GM10847 (cell line): ENCODE data around the gene CDH4.

Experiments used
- POLR2A ChIP-seq: IDR thresholded peaks from 2 replicates; pipeline ENCODE4 v1.6.1; 2011; ENCODE audit not compliant: insufficient read length; ENCODE audit errors: extremely low read depth

Gene CDH4

GRCh38 chr20:61263084-61263695 is 11.1 kb downstream of the CDH4 start:
- TF ChIP-seq POLR2A = no peak

- TF ChIP-seq POLR2A = no peak
Observed at GRCh38 chr20:61263938-61264337, 11.9 kb downstream of the CDH4 start.

- no peak for TF ChIP-seq POLR2A
Observed at GRCh38 chr20:61267241-61267640, 15.2 kb downstream of the CDH4 start.

- TF ChIP-seq POLR2A = no peak
Observed at GRCh38 chr20:61268024-61268423, 16.0 kb downstream of the CDH4 start.

- no peak for TF ChIP-seq POLR2A
Observed at GRCh38 chr20:61271312-61272231, 19.5 kb downstream of the CDH4 start.

GRCh38 chr20:61274326-61274725 is 22.3 kb downstream of the CDH4 start:
- no peak for TF ChIP-seq POLR2A

GRCh38 chr20:61278296-61278695 is 26.2 kb downstream of the CDH4 start:
- no peak for TF ChIP-seq POLR2A

GRCh38 chr20:61279621-61280150 is 27.6 kb downstream of the CDH4 start:
- TF ChIP-seq POLR2A = no peak

- no peak for TF ChIP-seq POLR2A
Observed at GRCh38 chr20:61280217-61280980, 28.3 kb downstream of the CDH4 start.

GRCh38 chr20:61281286-61281795 is 29.3 kb downstream of the CDH4 start:
- TF ChIP-seq POLR2A = no peak

GRCh38 chr20:61284752-61285151 is 32.7 kb downstream of the CDH4 start:
- TF ChIP-seq POLR2A = no peak

GRCh38 chr20:61285152-61285645 is 33.1 kb downstream of the CDH4 start:
- TF ChIP-seq POLR2A = no peak

- no peak for TF ChIP-seq POLR2A
Observed at GRCh38 chr20:61285691-61286090, 33.6 kb downstream of the CDH4 start.

- TF ChIP-seq POLR2A = no peak
Observed at GRCh38 chr20:61287583-61288275, 35.7 kb downstream of the CDH4 start.
